Lung (tissue), 12 donors: Measurements from ENCODE around the gene TDRD9. TPM values are rescaled to one million over a fixed set of nuclear protein-coding genes. Genes with fewer than 3 reads are reported as not detected.
A peak's percentile ranks its signal among the peaks of the same experiment; 100 is the strongest.

ENCODE experiments used
- ATAC-seq: fragments of 200-7000 bp; cut with Tn5 transposase; one replicate; pipeline ENCODE4 v1.9.1; 2020; ENCODE audit warnings: moderate number of reproducible peaks; ENCODE audit not compliant: insufficient read depth, low FRiP score
- DNase-seq, 3 donors: peaks; one replicate each; pipeline ENCODE4 v3.0.0-alpha.2; 2013 to 2017
- H3K27ac ChIP-seq, 2 donors: one replicate each; pipeline ENCODE4 v1.5.1; 2013; ENCODE audit warnings: mild to moderate bottlenecking in 2 of 2, moderate library complexity in 2 of 2, control low read depth in 1 of 2, inconsistent platforms in 1 of 2, low read depth in 1 of 2, low read length in 1 of 2
- H3K27me3 ChIP-seq, 3 donors: one replicate each; pipeline ENCODE4 v1.5.1; 2013; ENCODE audit warnings: low read length in 2 of 3; ENCODE audit not compliant: control insufficient read depth in 3 of 3, insufficient read depth in 3 of 3
- H3K36me3 ChIP-seq, 4 donors: one replicate each; pipeline ENCODE4 v1.5.1; 2013; ENCODE audit warnings: low read length in 4 of 4, mild to moderate bottlenecking in 1 of 4, moderate library complexity in 1 of 4; ENCODE audit not compliant: control insufficient read depth in 4 of 4, insufficient read depth in 4 of 4
- H3K4me1 ChIP-seq, 5 donors: one replicate each; pipeline ENCODE4 v1.5.1; 2013; ENCODE audit warnings: low read length in 5 of 5, mild to moderate bottlenecking in 2 of 5, moderate library complexity in 1 of 5; ENCODE audit not compliant: control insufficient read depth in 5 of 5, insufficient read depth in 5 of 5
- H3K4me3 ChIP-seq: one replicate; pipeline ENCODE4 v1.5.1; 2013; ENCODE audit warnings: mild to moderate bottlenecking, control low read depth, moderate library complexity
- H3K9ac ChIP-seq, 2 donors: one replicate each; pipeline ENCODE4 v1.5.1; 2013; ENCODE audit warnings: low read length in 2 of 2, control low read depth in 1 of 2; ENCODE audit not compliant: insufficient read depth in 1 of 2
- H3K9me3 ChIP-seq, 4 donors: one replicate each; pipeline ENCODE4 v1.5.1; 2013; ENCODE audit warnings: low read length in 3 of 4, mild to moderate bottlenecking in 1 of 4, moderate library complexity in 1 of 4; ENCODE audit not compliant: control insufficient read depth in 4 of 4, insufficient read depth in 3 of 4
- WGBS, 2 donors: extraction: QIAGEN DNeasy Blood & Tissue Kit; methylation state at CpG; one replicate each; pipeline ENCODE4 v1.1.7; 2013; 5-methylcytosine and 5-hydroxymethylcytosine counted together
- polyA plus RNA-seq, 2 donors: library from polyadenylated mRNA; stranded (reverse); fragments of 200-250 nt; gene quantifications; one replicate each; pipeline ENCODE4 v1.2.1, GENCODE V29; 2013
- total RNA-seq, 2 donors: library from RNA; depleted of rRNA in 1 of 2; stranded (reverse); fragments of >200 nt in 1 of 2; gene quantifications; one replicate each; pipeline ENCODE4 v1.2.1, GENCODE V29; 2014 to 2021
- TF ChIP-seq, protein P1 (sequence below): IDR thresholded peaks from 2 replicates; pipeline ENCODE4 v1.5.1; 2012; ENCODE audit warnings: mild to moderate bottlenecking; ENCODE audit errors: control extremely low read depth, extremely low read depth
- donor health status: control.
- donor health status: control.
- donor health status: Bipolar disorder and iron deficiency.
- donor health status: healthy.
- donor health status: DM: yes; HTN: yes; CAD: no.

TDRD9 gene
- total and polyA plus RNA-seq, 4 donors, result 2.3 to 8.6 (median 5.3) TPM

DNA sequence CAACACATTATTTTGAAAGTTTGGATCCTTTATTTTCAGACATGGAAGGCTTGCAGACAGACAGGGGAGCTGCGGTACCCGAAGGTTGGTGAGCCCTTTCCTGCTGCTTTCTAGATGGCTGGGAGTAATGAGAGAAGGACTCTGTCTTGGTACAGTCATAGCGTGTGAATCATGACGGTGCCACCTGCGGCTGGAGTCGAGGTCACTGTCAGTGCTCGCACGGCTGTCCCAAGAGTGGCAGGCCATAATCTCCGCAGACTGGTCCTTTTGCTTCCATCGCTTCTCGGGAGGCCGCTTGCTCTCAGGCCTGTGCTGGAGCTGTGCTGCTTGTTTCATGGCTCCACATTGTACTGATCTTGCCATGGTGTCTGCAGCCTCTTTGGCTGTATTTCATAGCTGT is 78.9 kb downstream of the TDRD9 start:
- WGBS, 2 donors, result 96% methylated on average over 12 of the region's 12 CpGs
- TF ChIP-seq, protein P1, sequence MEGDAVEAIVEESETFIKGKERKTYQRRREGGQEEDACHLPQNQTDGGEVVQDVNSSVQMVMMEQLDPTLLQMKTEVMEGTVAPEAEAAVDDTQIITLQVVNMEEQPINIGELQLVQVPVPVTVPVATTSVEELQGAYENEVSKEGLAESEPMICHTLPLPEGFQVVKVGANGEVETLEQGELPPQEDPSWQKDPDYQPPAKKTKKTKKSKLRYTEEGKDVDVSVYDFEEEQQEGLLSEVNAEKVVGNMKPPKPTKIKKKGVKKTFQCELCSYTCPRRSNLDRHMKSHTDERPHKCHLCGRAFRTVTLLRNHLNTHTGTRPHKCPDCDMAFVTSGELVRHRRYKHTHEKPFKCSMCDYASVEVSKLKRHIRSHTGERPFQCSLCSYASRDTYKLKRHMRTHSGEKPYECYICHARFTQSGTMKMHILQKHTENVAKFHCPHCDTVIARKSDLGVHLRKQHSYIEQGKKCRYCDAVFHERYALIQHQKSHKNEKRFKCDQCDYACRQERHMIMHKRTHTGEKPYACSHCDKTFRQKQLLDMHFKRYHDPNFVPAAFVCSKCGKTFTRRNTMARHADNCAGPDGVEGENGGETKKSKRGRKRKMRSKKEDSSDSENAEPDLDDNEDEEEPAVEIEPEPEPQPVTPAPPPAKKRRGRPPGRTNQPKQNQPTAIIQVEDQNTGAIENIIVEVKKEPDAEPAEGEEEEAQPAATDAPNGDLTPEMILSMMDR, result no peak

DNA sequence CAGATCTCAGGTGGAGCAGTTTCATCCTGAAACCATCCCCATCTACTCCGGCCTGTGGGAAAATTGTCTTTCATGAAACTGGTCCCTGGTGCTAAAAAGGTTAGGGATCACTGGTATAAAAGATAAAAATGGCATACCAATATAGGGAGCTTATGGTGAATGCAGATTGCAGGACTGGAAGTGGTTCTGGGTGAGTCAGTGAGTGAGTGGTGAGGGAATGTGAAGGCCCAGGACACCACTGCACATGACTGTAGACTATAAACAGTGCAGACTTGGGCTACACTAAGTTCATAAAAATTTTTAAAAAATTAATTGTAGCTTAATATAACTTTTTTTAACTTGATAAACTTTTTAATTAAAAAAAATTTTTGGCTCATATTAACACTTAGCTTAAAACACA is 81.0 kb downstream of the TDRD9 start:
- Histone ChIP-seq H3K9me3 (no peaks in the 10 kb centered on the region), H3K36me3 (no peaks in the 10 kb centered on the region), H3K27me3 (no peaks in the 10 kb centered on the region), H3K27ac (no peak overlapping the region), H3K9ac (no peak overlapping the region), H3K4me1 (no peaks in the 10 kb centered on the region), H3K4me3 (no peak overlapping the region)
- ATAC-seq (no peak), DNase-seq (no peak)
- WGBS, 2 donors, result 95 to 100% methylated on average over 1 of the region's 1 CpG
- TF ChIP-seq, protein P1, result no peak

More for the DNA sequence above, 78.9 kb downstream of the TDRD9 start:
- H3K9me3 ChIP-seq, result no peaks in the 10 kb centered on the region
- no peaks in the 10 kb centered on the region for H3K4me1 ChIP-seq
- no peak for ATAC-seq
- no peak overlapping the region for H3K27ac ChIP-seq
- H3K9ac ChIP-seq, result no peak overlapping the region
- H3K27me3 ChIP-seq, result no peaks in the 10 kb centered on the region
- no peaks in the 10 kb centered on the region for H3K36me3 ChIP-seq
- no peak overlapping the region for H3K4me3 ChIP-seq
- DNase-seq, result no peak

DNA sequence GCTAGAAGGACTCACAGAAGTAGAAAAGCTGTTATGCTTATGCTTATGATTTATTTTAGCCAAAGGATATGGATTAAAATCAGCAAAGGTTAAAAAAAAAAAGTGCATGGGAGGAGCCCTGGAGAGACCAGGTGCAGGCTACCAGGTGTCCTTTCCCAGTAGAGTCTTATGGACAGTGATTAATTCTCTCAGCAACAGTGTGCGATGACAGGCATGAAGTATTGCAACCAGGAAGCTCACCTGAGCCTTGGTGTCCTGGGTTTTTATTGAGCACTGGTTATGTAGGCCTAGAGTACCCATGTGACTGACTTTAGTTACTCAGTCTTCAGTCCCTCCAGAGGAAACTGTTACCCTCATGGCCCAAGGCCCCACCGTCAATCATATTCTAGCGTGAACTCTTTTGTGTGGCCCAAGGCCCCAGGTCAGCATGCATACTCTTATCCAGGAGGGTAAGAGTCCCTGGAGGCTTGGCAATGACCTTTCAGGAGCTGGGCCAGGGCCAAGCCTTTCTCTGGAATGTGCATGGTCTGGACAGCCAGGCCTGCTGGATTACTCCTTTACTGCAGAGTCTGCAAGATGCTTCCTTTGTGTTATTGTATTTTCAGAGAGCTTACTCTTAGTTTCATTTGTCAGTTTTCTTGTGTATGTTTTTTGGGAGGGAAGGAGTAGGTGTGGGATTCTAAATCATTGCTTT is 83.7 kb downstream of the TDRD9 start:
- Histone ChIP-seq H3K4me1 (no peaks in the 10 kb centered on the region), H3K9me3 (no peaks in the 10 kb centered on the region), H3K27ac (peak overlapping the region in 1 of 2 donors; percentile 4), H3K36me3 (no peaks in the 10 kb centered on the region), H3K27me3 (no peaks in the 10 kb centered on the region), H3K9ac (no peak overlapping the region), H3K4me3 (no peak overlapping the region)
- DNase-seq, result no peak
- no peak for ATAC-seq
- WGBS, 2 donors, result 76 to 84% methylated on average over 3 of the region's 3 CpGs
- TF ChIP-seq, protein P1, result no peak

DNA sequence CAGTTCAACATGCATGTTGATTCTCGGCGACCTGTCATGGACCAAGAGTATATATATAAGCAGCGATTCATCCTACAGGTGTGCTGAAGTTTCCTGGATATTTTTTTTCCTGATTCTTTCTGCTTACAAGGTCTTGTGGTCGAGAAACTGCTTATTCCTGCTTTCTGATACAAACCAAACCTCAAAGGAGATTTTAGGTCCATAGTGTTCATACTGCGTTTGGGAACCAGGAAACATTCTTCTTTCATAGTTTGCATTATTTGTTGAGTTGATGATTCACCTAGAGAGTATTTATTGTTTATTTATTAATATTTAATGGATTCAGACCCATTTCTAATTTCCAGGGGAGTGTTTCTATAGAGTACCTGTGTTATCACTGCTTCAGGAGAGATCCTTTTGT is 86.5 kb downstream of the TDRD9 start:
- peaks cover 0 to 2% (median 0%) of the 10 kb centered on the region in 4 donors for H3K36me3 ChIP-seq
- H3K27ac ChIP-seq, result no peak overlapping the region
- no peaks in the 10 kb centered on the region for H3K4me1 ChIP-seq
- H3K9me3 ChIP-seq, result peaks cover 0 to 1% (median 0%) of the 10 kb centered on the region in 4 donors
- TF ChIP-seq, protein P1, result no peak
- no peak overlapping the region for H3K4me3 ChIP-seq
- 86 to 92% methylated on average over 5 of the region's 5 CpGs for WGBS, 2 donors
- ATAC-seq, result no peak
- no peaks in the 10 kb centered on the region for H3K27me3 ChIP-seq
- DNase-seq, result no peak
- H3K9ac ChIP-seq, result no peak overlapping the region
